ENCODE results near the gene ANO4.

Gene ANO4

DNA sequence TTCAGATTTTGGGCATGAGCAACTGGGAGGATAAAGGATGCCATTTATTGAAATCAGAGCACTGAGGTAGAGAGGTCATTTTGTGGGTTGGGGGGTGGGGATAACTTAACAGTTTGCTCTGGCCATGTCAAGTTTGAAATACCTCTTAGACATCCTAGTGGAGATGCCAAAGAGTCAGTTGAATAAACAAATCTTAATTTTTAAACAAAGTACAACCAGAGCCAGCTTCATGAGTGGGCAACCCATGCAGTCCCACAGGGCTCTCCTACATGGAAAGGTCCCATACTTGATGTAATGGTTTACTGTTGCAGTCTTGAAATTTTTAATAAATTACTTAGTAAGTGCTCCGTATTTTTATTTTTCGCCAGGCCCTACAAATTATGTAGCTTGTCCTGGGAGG is 81.2 kb downstream of the ANO4 start:
- no peaks in the 10 kb centered on the region for H3F3A ChIP-seq (ENCODE audit: insufficient read depth, low read length)
- no peaks in the 10 kb centered on the region for H3K9me2 ChIP-seq (replicated peaks; ENCODE audit: insufficient read depth, low read length)
- H2AFZ ChIP-seq (ENCODE audit: low read length), result no peak overlapping the region
- no peaks in the 10 kb centered on the region for H3K4me1 ChIP-seq (ENCODE audit: low read length)
- H3K9ac ChIP-seq (ENCODE audit: low read length), result no peak overlapping the region
- H3K9me3 ChIP-seq (replicated peaks; ENCODE audit: insufficient read depth, low read length), result no peaks in the 10 kb centered on the region
- DNase-seq, result no peak
- no peaks in the 10 kb centered on the region for H4K20me1 ChIP-seq (ENCODE audit: insufficient read depth, low read length)
- H3K36me3 ChIP-seq (replicated peaks; ENCODE audit: insufficient read depth, low read length), result no peaks in the 10 kb centered on the region
- H3K79me2 ChIP-seq (ENCODE audit: low read length), result no peaks in the 10 kb centered on the region
- H3K27me3 ChIP-seq (replicated peaks; ENCODE audit: insufficient read depth, low read length), result no peaks in the 10 kb centered on the region
- no peak overlapping the region for H3K27ac ChIP-seq (ENCODE audit: low read length)
- H3K4me3 ChIP-seq (ENCODE audit: low read length), result no peak overlapping the region
- H3K4me2 ChIP-seq (ENCODE audit: low read depth, low read length), result no peak overlapping the region
- TF ChIP-seq EZH2 (optimal IDR thresholded peaks at IDR 0.05; ENCODE audit: low read depth, low read length) (no peak), EZH2phosphoT487 (IDR thresholded peaks at IDR 0.05; ENCODE audit: low read length) (no peak)
- TF ChIP-seq, protein P1, sequence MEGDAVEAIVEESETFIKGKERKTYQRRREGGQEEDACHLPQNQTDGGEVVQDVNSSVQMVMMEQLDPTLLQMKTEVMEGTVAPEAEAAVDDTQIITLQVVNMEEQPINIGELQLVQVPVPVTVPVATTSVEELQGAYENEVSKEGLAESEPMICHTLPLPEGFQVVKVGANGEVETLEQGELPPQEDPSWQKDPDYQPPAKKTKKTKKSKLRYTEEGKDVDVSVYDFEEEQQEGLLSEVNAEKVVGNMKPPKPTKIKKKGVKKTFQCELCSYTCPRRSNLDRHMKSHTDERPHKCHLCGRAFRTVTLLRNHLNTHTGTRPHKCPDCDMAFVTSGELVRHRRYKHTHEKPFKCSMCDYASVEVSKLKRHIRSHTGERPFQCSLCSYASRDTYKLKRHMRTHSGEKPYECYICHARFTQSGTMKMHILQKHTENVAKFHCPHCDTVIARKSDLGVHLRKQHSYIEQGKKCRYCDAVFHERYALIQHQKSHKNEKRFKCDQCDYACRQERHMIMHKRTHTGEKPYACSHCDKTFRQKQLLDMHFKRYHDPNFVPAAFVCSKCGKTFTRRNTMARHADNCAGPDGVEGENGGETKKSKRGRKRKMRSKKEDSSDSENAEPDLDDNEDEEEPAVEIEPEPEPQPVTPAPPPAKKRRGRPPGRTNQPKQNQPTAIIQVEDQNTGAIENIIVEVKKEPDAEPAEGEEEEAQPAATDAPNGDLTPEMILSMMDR (IDR thresholded peaks at IDR 0.05; ENCODE audit: low read length), result no peak

DNA sequence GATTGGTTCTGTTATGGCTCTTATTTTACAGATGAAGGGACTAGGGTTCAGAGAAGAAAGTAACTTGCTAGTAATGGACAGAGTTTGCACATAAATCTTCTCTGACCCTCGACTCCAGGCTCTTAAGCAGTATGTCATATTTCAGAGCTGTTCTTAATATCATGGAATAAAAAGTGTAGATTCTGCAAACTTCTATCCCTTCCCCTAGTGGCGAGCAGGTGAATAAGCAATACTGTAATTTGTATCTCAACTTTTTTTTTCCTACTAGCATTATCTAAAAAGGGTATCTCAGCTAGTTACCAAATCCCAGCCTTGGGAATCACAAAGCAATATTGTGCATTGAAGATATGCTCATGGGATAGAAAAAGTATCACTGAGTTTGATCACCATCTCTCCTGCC is 83.2 kb downstream of the ANO4 start:
- Histone ChIP-seq H3K36me3 (replicated peaks; ENCODE audit: insufficient read depth, low read length) (no peaks in the 10 kb centered on the region), H3F3A (ENCODE audit: insufficient read depth, low read length) (no peaks in the 10 kb centered on the region), H3K4me3 (ENCODE audit: low read length) (no peak overlapping the region), H3K9ac (ENCODE audit: low read length) (no peak overlapping the region), H3K9me2 (replicated peaks; ENCODE audit: insufficient read depth, low read length) (no peaks in the 10 kb centered on the region), H3K9me3 (replicated peaks; ENCODE audit: insufficient read depth, low read length) (no peaks in the 10 kb centered on the region), H3K4me2 (ENCODE audit: low read depth, low read length) (no peak overlapping the region), H4K20me1 (ENCODE audit: insufficient read depth, low read length) (no peaks in the 10 kb centered on the region), H3K4me1 (ENCODE audit: low read length) (no peaks in the 10 kb centered on the region), H3K79me2 (ENCODE audit: low read length) (no peaks in the 10 kb centered on the region), H3K27me3 (replicated peaks; ENCODE audit: insufficient read depth, low read length) (no peaks in the 10 kb centered on the region), H2AFZ (ENCODE audit: low read length) (no peak overlapping the region), H3K27ac (ENCODE audit: low read length) (no peak overlapping the region)
- DNase-seq, result no peak
- TF ChIP-seq EZH2 (optimal IDR thresholded peaks at IDR 0.05; ENCODE audit: low read depth, low read length), result no peak
- TF ChIP-seq, protein P1 (IDR thresholded peaks at IDR 0.05; ENCODE audit: low read length), result peak; percentile 33
- TF ChIP-seq EZH2phosphoT487 (IDR thresholded peaks at IDR 0.05; ENCODE audit: low read length), result no peak

DNA sequence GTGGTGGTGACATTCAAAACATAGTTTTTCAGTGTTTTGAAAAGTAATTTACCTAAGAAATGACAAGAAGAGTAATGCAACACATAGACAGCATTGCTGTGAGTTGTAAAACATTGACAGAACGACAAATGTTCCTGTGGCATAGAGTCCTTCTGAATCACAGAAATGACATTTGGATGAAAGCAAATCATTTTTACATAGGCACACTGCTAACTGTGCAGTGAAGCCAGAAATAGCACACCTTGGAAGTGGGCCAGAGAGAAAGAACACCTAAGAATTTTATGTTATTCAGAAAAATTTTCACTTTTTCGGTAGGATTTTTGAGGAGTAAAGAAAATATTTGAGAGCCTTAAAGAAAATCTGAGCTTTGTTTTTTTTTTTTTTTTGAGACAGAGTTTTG is 100.6 kb downstream of the ANO4 start:
- H4K20me1 ChIP-seq (ENCODE audit: insufficient read depth, low read length), result no peaks in the 10 kb centered on the region
- no peak overlapping the region for H2AFZ ChIP-seq (ENCODE audit: low read length)
- H3K79me2 ChIP-seq (ENCODE audit: low read length), result no peaks in the 10 kb centered on the region
- no peak overlapping the region for H3K4me2 ChIP-seq (ENCODE audit: low read depth, low read length)
- no peak for DNase-seq
- no peak overlapping the region for H3K4me3 ChIP-seq (ENCODE audit: low read length)
- H3K9me2 ChIP-seq (replicated peaks; ENCODE audit: insufficient read depth, low read length), result no peaks in the 10 kb centered on the region
- H3F3A ChIP-seq (ENCODE audit: insufficient read depth, low read length), result no peaks in the 10 kb centered on the region
- H3K9ac ChIP-seq (ENCODE audit: low read length), result no peak overlapping the region
- no peaks in the 10 kb centered on the region for H3K36me3 ChIP-seq (replicated peaks; ENCODE audit: insufficient read depth, low read length)
- no peaks in the 10 kb centered on the region for H3K9me3 ChIP-seq (replicated peaks; ENCODE audit: insufficient read depth, low read length)
- no peak overlapping the region for H3K27ac ChIP-seq (ENCODE audit: low read length)
- TF ChIP-seq, protein P1 (IDR thresholded peaks at IDR 0.05; ENCODE audit: low read length), result no peak
- TF ChIP-seq EZH2 (optimal IDR thresholded peaks at IDR 0.05; ENCODE audit: low read depth, low read length), result no peak
- no peak for TF ChIP-seq EZH2phosphoT487 (IDR thresholded peaks at IDR 0.05; ENCODE audit: low read length)
- H3K4me1 ChIP-seq (ENCODE audit: low read length), result no peaks in the 10 kb centered on the region
- H3K27me3 ChIP-seq (replicated peaks; ENCODE audit: insufficient read depth, low read length), result no peaks in the 10 kb centered on the region
